Endodermal cell (in vitro differentiated cells): ENCODE results near the gene KCNMA1. TPM values are rescaled to one million over a fixed set of nuclear protein-coding genes. Genes with fewer than 3 reads are reported as not detected.

ENCODE experiments used
- DNase-seq: peaks from one replicate; pipeline ENCODE4 v3.0.0-alpha.2; 2017
- H3K27ac ChIP-seq: 2 replicates; pipeline ENCODE4 v1.5.1; 2013; ENCODE audit warnings: mild to moderate bottlenecking, low read depth, low read length, moderate library complexity
- H3K27me3 ChIP-seq: 2 replicates; pipeline ENCODE4 v1.6.1; 2013; ENCODE audit warnings: mild to moderate bottlenecking, low read length, moderate library complexity; ENCODE audit not compliant: insufficient read depth, control insufficient read depth, poor library complexity, severe bottlenecking
- H3K36me3 ChIP-seq: 2 replicates; pipeline ENCODE4 v1.7.0; 2013; ENCODE audit warnings: mild to moderate bottlenecking, low read length, moderate library complexity; ENCODE audit not compliant: control insufficient read depth, insufficient read depth
- H3K4me1 ChIP-seq: one replicate; pipeline ENCODE4 v1.7.0; 2013; ENCODE audit warnings: low read length; ENCODE audit not compliant: control insufficient read depth, insufficient read depth
- H3K4me3 ChIP-seq: 2 replicates; pipeline ENCODE4 v1.5.1; 2013; ENCODE audit warnings: mild to moderate bottlenecking, low read length, moderate library complexity
- H3K9ac ChIP-seq: 2 replicates; pipeline ENCODE4 v1.6.1; 2013; ENCODE audit warnings: mild to moderate bottlenecking, low read length, moderate library complexity; ENCODE audit not compliant: poor library complexity, severe bottlenecking; ENCODE audit errors: extremely low read depth
- H3K9me3 ChIP-seq: 2 replicates; pipeline ENCODE4 v1.6.1; 2013; ENCODE audit warnings: mild to moderate bottlenecking, low read length, moderate library complexity; ENCODE audit not compliant: control insufficient read depth
- H3K27ac Mint-ChIP-seq: 2 replicates; pipeline ENCODE4 v1.8.0; 2020; ENCODE audit warnings: mixed read lengths
- H3K27me3 Mint-ChIP-seq: 2 replicates; pipeline ENCODE4 v1.8.0; 2021; ENCODE audit warnings: mild to moderate bottlenecking, mixed read lengths; ENCODE audit not compliant: insufficient read depth
- H3K36me3 Mint-ChIP-seq: 2 replicates; pipeline ENCODE4 v1.8.0; 2020; ENCODE audit warnings: low read depth, mixed read lengths
- H3K4me1 Mint-ChIP-seq: 2 replicates; pipeline ENCODE4 v1.8.0; 2020; ENCODE audit warnings: mixed read lengths
- H3K4me3 Mint-ChIP-seq: 2 replicates; pipeline ENCODE4 v1.8.0; 2020; ENCODE audit warnings: mild to moderate bottlenecking, moderate library complexity, mixed read lengths
- H3K9me3 Mint-ChIP-seq: 2 replicates; pipeline ENCODE4 v1.8.0; 2020; ENCODE audit warnings: mild to moderate bottlenecking, mixed read lengths
- WGBS, 2 experiments: methylation state at CpG; one replicate each; pipeline versions ENCODE4 v1.1.5 to v1.1.7; 2013; ENCODE audit warnings: missing lambda C conversion rate in 2 of 2, mixed read lengths in 1 of 2; ENCODE audit not compliant: insufficient coverage in 1 of 2, insufficient read length in 1 of 2; 5-methylcytosine and 5-hydroxymethylcytosine counted together
- total RNA-seq, 2 donors: library from RNA; stranded (reverse); fragmentation: NEBNext Ultra II Directional in 1 of 2; extraction: Animal tissue kit (Norgen Biotek cat#: 25700) in 1 of 2; gene quantifications; 2 replicates in 1 of 2; 3 replicates in 1 of 2; pipeline ENCODE4 v1.2.1, GENCODE V29; 2021
- TF ChIP-seq, protein P1 (sequence below): fragments of 200-600 bp; sonication (generic); conservative IDR thresholded peaks from 2 replicates; pipeline ENCODE4 v1.5.0; 2021; ENCODE audit warnings: antibody characterized with exemption, mild to moderate bottlenecking

The KCNMA1 gene
- total RNA-seq, 2 donors from 2014 or later: 0.55 to 1.3 TPM

DNA sequence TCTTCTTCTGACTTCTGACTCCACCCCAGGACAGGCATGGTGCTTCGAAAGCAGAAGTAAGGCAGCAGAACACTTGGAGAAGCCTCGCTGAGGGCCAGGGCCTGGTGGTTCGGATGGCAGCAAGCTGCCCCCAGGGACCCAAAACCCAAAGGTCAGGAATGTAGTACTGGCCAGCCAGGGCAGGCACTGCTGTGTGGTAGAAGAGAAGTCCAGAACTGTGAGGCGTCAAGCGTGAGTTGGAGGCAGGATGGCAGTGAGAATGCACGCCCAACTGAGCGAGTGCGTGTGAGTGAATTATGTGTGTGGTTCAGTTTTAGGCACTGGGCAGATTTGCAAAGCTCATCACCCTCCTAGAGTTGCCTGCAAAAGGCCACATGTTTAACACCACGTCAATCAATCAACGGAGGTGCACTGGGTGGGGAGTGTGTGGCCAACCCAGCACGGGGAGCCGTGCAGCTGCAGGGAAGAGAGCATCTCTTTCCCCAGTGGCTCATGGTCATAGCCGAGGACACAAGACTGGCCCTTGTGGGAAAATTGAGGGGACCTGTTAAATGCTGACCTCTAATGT lies 144.3 kb downstream of the KCNMA1 start:
- H3K4me3 Mint-ChIP-seq: no peak overlapping the region
- no peaks in the 10 kb centered on the region for H3K9me3 ChIP-seq

DNA sequence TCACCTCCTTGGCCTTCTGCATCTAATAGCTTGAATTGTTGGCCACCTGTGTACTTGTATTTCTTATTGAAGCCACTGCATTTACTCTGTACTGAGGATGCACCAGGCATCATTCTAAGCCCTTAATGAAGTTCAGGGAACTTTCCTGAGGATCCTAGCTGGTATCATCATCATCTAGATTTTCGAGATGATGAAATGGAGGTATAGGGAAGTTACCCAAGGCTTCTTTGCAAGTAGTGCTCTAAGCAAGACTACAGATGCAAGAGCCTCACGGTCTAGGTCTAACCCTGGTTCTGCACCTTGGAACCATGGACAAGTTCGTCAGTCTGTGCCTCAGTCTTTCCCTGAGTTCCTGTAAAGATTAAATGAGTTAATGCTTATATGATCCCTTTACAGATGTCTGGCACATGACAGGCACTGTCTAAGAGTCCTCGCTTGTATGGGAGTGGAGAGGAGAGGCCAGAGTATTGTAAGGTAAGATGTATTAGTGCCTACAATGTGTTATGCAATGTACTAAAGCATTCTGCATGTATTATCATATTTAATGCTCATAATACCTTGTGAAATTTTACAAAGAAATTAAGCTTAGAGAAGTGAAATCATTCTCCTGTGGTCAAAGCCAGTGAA lies 145.1 kb downstream of the KCNMA1 start:
- TF ChIP-seq, protein P1, sequence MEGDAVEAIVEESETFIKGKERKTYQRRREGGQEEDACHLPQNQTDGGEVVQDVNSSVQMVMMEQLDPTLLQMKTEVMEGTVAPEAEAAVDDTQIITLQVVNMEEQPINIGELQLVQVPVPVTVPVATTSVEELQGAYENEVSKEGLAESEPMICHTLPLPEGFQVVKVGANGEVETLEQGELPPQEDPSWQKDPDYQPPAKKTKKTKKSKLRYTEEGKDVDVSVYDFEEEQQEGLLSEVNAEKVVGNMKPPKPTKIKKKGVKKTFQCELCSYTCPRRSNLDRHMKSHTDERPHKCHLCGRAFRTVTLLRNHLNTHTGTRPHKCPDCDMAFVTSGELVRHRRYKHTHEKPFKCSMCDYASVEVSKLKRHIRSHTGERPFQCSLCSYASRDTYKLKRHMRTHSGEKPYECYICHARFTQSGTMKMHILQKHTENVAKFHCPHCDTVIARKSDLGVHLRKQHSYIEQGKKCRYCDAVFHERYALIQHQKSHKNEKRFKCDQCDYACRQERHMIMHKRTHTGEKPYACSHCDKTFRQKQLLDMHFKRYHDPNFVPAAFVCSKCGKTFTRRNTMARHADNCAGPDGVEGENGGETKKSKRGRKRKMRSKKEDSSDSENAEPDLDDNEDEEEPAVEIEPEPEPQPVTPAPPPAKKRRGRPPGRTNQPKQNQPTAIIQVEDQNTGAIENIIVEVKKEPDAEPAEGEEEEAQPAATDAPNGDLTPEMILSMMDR: no peak
- H3K9me3 Mint-ChIP-seq: no peaks in the 10 kb centered on the region

More for the DNA sequence above, 144.3 kb downstream of the KCNMA1 start:
- no peaks in the 10 kb centered on the region for H3K36me3 ChIP-seq
- no peak for DNase-seq
- WGBS, 2 experiments: 91 to 92% methylated on average over 10 to 13 of the region's 13 CpGs
- Mint-ChIP-seq H3K36me3 (no peaks in the 10 kb centered on the region), H3K4me1 (peaks cover 3% of the 10 kb centered on the region), H3K27me3 (peaks cover 4% of the 10 kb centered on the region), H3K9me3 (no peaks in the 10 kb centered on the region), H3K27ac (no peak overlapping the region)
- H3K27ac ChIP-seq: no peak overlapping the region
- TF ChIP-seq, protein P1: no peak
- H3K27me3 ChIP-seq: no peaks in the 10 kb centered on the region
- H3K4me1 ChIP-seq: no peaks in the 10 kb centered on the region
- H3K4me3 ChIP-seq: no peak overlapping the region
- no peak overlapping the region for H3K9ac ChIP-seq

DNA sequence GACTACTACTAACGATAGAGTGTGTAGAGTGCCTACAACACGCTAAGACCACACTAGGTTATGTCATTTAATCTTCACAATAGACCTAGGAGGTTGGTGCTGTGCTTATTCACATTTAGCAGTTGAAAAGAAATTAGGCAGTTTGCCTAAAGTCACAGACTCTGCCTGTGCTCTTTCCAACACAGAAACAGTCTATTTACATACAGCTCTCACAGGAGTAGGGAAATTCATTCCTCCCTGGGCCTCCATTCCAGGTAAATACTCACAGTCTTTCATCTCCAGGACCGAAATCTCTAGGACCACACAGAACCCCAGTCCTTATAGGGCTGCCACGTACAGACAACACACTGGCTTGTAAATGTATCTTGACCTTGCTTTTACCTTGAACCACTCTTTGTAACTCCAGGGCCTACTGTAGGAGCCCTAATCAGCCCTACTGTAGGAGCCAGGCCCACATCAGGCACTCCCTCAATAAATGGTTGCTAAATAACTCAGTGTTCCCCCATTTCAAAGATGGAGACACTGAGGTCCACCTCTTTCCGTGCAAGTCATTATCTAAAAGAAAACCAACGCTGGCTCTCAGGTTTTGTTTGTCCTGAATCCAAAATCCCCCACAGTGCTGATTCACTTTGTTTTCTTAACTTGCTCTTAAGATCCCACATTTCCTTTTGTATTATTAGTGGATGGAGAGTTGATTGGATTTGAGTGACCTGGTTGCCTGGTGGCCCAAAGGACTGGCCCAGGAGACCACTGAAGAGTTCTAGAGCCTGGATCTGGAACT lies 146.9 kb downstream of the KCNMA1 start:
- no peak for DNase-seq
- H3K4me1 ChIP-seq: no peaks in the 10 kb centered on the region
- 87 to 93% methylated on average over 4 to 6 of the region's 6 CpGs for WGBS, 2 experiments
- no peaks in the 10 kb centered on the region for H3K36me3 ChIP-seq
- H3K27ac Mint-ChIP-seq: no peak overlapping the region
- H3K4me1 Mint-ChIP-seq: peaks cover 12% of the 10 kb centered on the region
- no peak overlapping the region for H3K4me3 Mint-ChIP-seq
- TF ChIP-seq, protein P1: no peak
- peaks cover 1% of the 10 kb centered on the region for H3K27me3 Mint-ChIP-seq
- H3K9me3 Mint-ChIP-seq: no peaks in the 10 kb centered on the region
- H3K9ac ChIP-seq: no peak overlapping the region
- no peaks in the 10 kb centered on the region for H3K36me3 Mint-ChIP-seq
- no peaks in the 10 kb centered on the region for H3K27me3 ChIP-seq
- H3K27ac ChIP-seq: no peak overlapping the region
- no peaks in the 10 kb centered on the region for H3K9me3 ChIP-seq
- H3K4me3 ChIP-seq: no peak overlapping the region

More for the DNA sequence above, 145.1 kb downstream of the KCNMA1 start:
- Histone ChIP-seq H3K4me1 (no peaks in the 10 kb centered on the region), H3K9ac (no peak overlapping the region), H3K27ac (no peak overlapping the region), H3K36me3 (no peaks in the 10 kb centered on the region), H3K27me3 (no peaks in the 10 kb centered on the region), H3K4me3 (no peak overlapping the region), H3K9me3 (no peaks in the 10 kb centered on the region)
- H3K27ac Mint-ChIP-seq: no peak overlapping the region
- H3K4me3 Mint-ChIP-seq: no peak overlapping the region
- H3K4me1 Mint-ChIP-seq: peaks cover 3% of the 10 kb centered on the region
- 82 to 85% methylated on average over 4 of the region's 4 CpGs for WGBS, 2 experiments
- peaks cover 1% of the 10 kb centered on the region for H3K27me3 Mint-ChIP-seq
- H3K36me3 Mint-ChIP-seq: no peaks in the 10 kb centered on the region
- DNase-seq: no peak
